ENCODE data around the gene SERP2. TPM values are rescaled to one million over a fixed set of nuclear protein-coding genes. Genes with fewer than 3 reads are reported as not detected.

The SERP2 gene
- polyA plus RNA-seq, 1 donor from 2014 or later = 15.4 TPM

DNA sequence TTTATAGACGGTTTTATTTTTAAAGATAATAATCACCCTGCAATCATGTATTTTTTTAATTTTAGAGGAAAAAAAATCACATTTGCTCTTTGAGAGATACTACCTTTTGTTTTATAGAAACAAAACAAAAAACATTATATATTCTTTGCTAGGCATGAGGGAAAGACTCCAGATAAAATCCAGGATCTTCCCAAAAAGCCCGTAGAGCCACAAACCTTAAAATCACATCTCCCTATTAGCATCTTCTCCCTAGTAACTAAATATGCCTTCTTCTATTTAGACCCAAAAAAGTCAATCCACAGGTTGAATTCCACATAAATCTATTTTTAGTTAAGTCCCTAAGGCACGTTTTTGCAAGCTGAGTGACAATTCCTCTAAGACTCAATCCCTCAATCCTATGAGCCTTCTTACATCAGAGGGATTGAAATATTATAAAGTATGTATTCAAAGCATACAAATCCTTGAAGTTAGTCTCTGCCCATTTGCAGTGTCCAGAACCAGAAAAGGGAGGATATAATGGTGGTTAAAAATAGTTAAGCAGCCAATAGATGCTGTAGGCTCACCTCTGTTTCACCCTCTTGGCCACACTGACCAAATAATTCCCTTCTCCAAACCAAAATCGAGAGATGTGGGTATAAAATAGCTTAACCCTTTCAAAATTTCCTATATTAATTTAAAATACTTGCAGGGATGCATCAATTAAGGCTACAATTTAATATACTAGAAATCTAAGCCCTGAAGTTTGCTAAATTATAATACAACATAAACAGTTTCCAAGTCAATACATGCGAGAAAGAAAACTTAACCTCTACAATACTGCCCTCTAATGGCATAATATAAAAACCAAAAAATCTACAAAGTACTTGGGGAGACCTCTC, 64.0 kb downstream of the SERP2 start:
- TF ChIP-seq SMC3 (conservative IDR thresholded peaks at IDR 0.05; ENCODE audit: poor library complexity) (peak; percentile 79), RAD21 (conservative IDR thresholded peaks at IDR 0.05) (peak; percentile 81), TAF1 (IDR thresholded peaks at IDR 0.05; ENCODE audit: low read depth) (no peak), CTCF (IDR thresholded peaks at IDR 0.05; ENCODE audit: poor library complexity, severe bottlenecking) (peak; percentile 76)
- no peaks in the 10 kb centered on the region for H3K9me3 ChIP-seq (ENCODE audit: low read length)
- peaks cover 54% of the 10 kb centered on the region for H3K79me2 ChIP-seq (replicated peaks; ENCODE audit: insufficient read depth, low read length)
- peaks cover 7% of the 10 kb centered on the region for H3F3A ChIP-seq (ENCODE audit: insufficient read depth, low read length, poor library complexity, severe bottlenecking)
- H3K9ac ChIP-seq (ENCODE audit: low read length) = peak overlapping the region; percentile 81
- no peaks in the 10 kb centered on the region for H3K27me3 ChIP-seq (ENCODE audit: insufficient read depth, low read depth, low read length)
- no peak overlapping the region for H2AFZ ChIP-seq (ENCODE audit: low read depth, low read length)
- peak overlapping the region; percentile 84 for H3K27ac ChIP-seq (ENCODE audit: low read length)
- H3K4me3 ChIP-seq (ENCODE audit: low read length) = peak overlapping the region; percentile 74
- H3K4me2 ChIP-seq (ENCODE audit: low read length) = peak overlapping the region; percentile 71
- peaks cover 18% of the 10 kb centered on the region for H4K20me1 ChIP-seq (ENCODE audit: insufficient read depth)
- peaks cover 3% of the 10 kb centered on the region for H3K36me3 ChIP-seq (ENCODE audit: insufficient read depth, low read length)
- H3K9me2 ChIP-seq (ENCODE audit: insufficient read depth, low read length) = no peaks in the 10 kb centered on the region

DNA sequence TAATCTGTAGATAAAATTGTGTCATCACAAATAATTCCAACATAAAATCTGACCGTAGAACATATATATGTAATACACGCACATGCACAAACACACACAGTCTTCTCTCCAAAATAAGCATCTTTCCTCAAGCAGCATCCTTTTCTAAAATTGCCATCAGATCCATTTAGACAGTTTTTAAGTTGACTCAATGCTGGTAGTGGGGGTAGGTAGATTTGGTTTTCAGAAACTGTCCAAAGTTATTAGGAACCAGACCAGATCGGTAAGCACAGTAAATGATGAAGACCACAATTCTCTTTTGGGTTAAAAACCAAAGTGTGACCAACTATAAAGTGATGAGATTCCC, 64.6 kb downstream of the SERP2 start:
- H3K4me3 ChIP-seq (ENCODE audit: low read length) = no peak overlapping the region
- H3K79me2 ChIP-seq (replicated peaks; ENCODE audit: insufficient read depth, low read length) = peaks cover 50% of the 10 kb centered on the region
- peaks cover 14% of the 10 kb centered on the region for H4K20me1 ChIP-seq (ENCODE audit: insufficient read depth)

GRCh38 chr13:44439452-44440024, 65.9 kb downstream of the SERP2 start:
- H3K27ac ChIP-seq (ENCODE audit: low read length) = no peak overlapping the region
- H3K36me3 ChIP-seq (ENCODE audit: insufficient read depth, low read length) = no peaks in the 10 kb centered on the region
- no peaks in the 10 kb centered on the region for H3K9me2 ChIP-seq (ENCODE audit: insufficient read depth, low read length)
- H2AFZ ChIP-seq (ENCODE audit: low read depth, low read length) = no peak overlapping the region
- H3K9ac ChIP-seq (ENCODE audit: low read length) = no peak overlapping the region
- H3K79me2 ChIP-seq (replicated peaks; ENCODE audit: insufficient read depth, low read length) = peaks cover 44% of the 10 kb centered on the region
- peaks cover 4% of the 10 kb centered on the region for H3F3A ChIP-seq (ENCODE audit: insufficient read depth, low read length, poor library complexity, severe bottlenecking)
- peaks cover under 1% of the 10 kb centered on the region for H4K20me1 ChIP-seq (ENCODE audit: insufficient read depth)
- H3K27me3 ChIP-seq (ENCODE audit: insufficient read depth, low read depth, low read length) = no peaks in the 10 kb centered on the region
- no peaks in the 10 kb centered on the region for H3K9me3 ChIP-seq (ENCODE audit: low read length)
- H3K4me2 ChIP-seq (ENCODE audit: low read length) = no peak overlapping the region
- no peak overlapping the region for H3K4me3 ChIP-seq (ENCODE audit: low read length)
- no peak for TF ChIP-seq MXI1 (conservative IDR thresholded peaks at IDR 0.05; ENCODE audit: poor library complexity, severe bottlenecking)
- TF ChIP-seq, protein P1, sequence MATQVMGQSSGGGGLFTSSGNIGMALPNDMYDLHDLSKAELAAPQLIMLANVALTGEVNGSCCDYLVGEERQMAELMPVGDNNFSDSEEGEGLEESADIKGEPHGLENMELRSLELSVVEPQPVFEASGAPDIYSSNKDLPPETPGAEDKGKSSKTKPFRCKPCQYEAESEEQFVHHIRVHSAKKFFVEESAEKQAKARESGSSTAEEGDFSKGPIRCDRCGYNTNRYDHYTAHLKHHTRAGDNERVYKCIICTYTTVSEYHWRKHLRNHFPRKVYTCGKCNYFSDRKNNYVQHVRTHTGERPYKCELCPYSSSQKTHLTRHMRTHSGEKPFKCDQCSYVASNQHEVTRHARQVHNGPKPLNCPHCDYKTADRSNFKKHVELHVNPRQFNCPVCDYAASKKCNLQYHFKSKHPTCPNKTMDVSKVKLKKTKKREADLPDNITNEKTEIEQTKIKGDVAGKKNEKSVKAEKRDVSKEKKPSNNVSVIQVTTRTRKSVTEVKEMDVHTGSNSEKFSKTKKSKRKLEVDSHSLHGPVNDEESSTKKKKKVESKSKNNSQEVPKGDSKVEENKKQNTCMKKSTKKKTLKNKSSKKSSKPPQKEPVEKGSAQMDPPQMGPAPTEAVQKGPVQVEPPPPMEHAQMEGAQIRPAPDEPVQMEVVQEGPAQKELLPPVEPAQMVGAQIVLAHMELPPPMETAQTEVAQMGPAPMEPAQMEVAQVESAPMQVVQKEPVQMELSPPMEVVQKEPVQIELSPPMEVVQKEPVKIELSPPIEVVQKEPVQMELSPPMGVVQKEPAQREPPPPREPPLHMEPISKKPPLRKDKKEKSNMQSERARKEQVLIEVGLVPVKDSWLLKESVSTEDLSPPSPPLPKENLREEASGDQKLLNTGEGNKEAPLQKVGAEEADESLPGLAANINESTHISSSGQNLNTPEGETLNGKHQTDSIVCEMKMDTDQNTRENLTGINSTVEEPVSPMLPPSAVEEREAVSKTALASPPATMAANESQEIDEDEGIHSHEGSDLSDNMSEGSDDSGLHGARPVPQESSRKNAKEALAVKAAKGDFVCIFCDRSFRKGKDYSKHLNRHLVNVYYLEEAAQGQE (IDR thresholded peaks at IDR 0.05; ENCODE audit: borderline replicate concordance) = no peak
- TF ChIP-seq CTCF (IDR thresholded peaks at IDR 0.05; ENCODE audit: poor library complexity, severe bottlenecking) = no peak
- no peak for TF ChIP-seq RAD21 (conservative IDR thresholded peaks at IDR 0.05)
- TF ChIP-seq EP300 (conservative IDR thresholded peaks at IDR 0.05; ENCODE audit: poor library complexity, severe bottlenecking) = no peak

More for the DNA sequence above, 64.6 kb downstream of the SERP2 start:
- H3K36me3 ChIP-seq (ENCODE audit: insufficient read depth, low read length) = no peaks in the 10 kb centered on the region
- no peaks in the 10 kb centered on the region for H3K9me2 ChIP-seq (ENCODE audit: insufficient read depth, low read length)
- no peaks in the 10 kb centered on the region for H3K9me3 ChIP-seq (ENCODE audit: low read length)
- peaks cover 4% of the 10 kb centered on the region for H3F3A ChIP-seq (ENCODE audit: insufficient read depth, low read length, poor library complexity, severe bottlenecking)
- H3K27ac ChIP-seq (ENCODE audit: low read length) = no peak overlapping the region
- no peaks in the 10 kb centered on the region for H3K27me3 ChIP-seq (ENCODE audit: insufficient read depth, low read depth, low read length)
- H3K9ac ChIP-seq (ENCODE audit: low read length) = no peak overlapping the region
- peak; percentile 39 for TF ChIP-seq CTCF (IDR thresholded peaks at IDR 0.05; ENCODE audit: poor library complexity, severe bottlenecking)
- no peak for TF ChIP-seq EZH2 (IDR thresholded peaks at IDR 0.05; ENCODE audit: borderline replicate concordance, insufficient read depth, low read length, poor library complexity, severe bottlenecking)
- H3K4me2 ChIP-seq (ENCODE audit: low read length) = no peak overlapping the region
- H2AFZ ChIP-seq (ENCODE audit: low read depth, low read length) = no peak overlapping the region

Data from neural cell (in vitro differentiated cells).